ENCODE measurements around the gene RPP40.

RPP40 gene

GRCh38 chr6:4970739-4971395 is 33.0 kb downstream of the RPP40 start:
- no peak for DNase-seq (ENCODE audit: low read depth in 2 of 2)

GRCh38 chr6:4969609-4970285 is 34.1 kb downstream of the RPP40 start:
- DNase-seq (ENCODE audit: low read depth in 2 of 2) = no peak

GRCh38 chr6:4967301-4968030 is 36.4 kb downstream of the RPP40 start:
- no peak for DNase-seq (ENCODE audit: low read depth in 2 of 2)

GRCh38 chr6:4965562-4966389 is 38.1 kb downstream of the RPP40 start:
- DNase-seq (ENCODE audit: low read depth in 2 of 2) = no peak

- no peak for DNase-seq (ENCODE audit: low read depth in 2 of 2)
Observed at GRCh38 chr6:4964675-4965561, 38.9 kb downstream of the RPP40 start.

GRCh38 chr6:4962905-4963304 is 40.9 kb downstream of the RPP40 start:
- no peak for DNase-seq (ENCODE audit: low read depth in 2 of 2)

GRCh38 chr6:4961322-4962168 is 42.3 kb downstream of the RPP40 start:
- no peak for DNase-seq (ENCODE audit: low read depth in 2 of 2)

- DNase-seq (ENCODE audit: low read depth in 2 of 2) = no peak
Observed at GRCh38 chr6:4958624-4959023, 45.2 kb downstream of the RPP40 start.

GRCh38 chr6:4957521-4958231 is 46.2 kb downstream of the RPP40 start:
- DNase-seq (ENCODE audit: low read depth in 2 of 2) = no peak

GRCh38 chr6:4956625-4957024 is 47.2 kb downstream of the RPP40 start:
- no peak for DNase-seq (ENCODE audit: low read depth in 2 of 2)

GRCh38 chr6:4953440-4953839 is 50.4 kb downstream of the RPP40 start:
- no peak for DNase-seq (ENCODE audit: low read depth in 2 of 2)

GRCh38 chr6:4950836-4951533 is 52.9 kb downstream of the RPP40 start:
- DNase-seq (ENCODE audit: low read depth in 2 of 2) = no peak

GRCh38 chr6:4950076-4950475 is 53.8 kb downstream of the RPP40 start:
- no peak for DNase-seq (ENCODE audit: low read depth in 2 of 2)

- no peak for DNase-seq (ENCODE audit: low read depth in 2 of 2)
Observed at GRCh38 chr6:4948781-4949450, 54.9 kb downstream of the RPP40 start.

- no peak for DNase-seq (ENCODE audit: low read depth in 2 of 2)
Observed at GRCh38 chr6:4947716-4948115, 56.1 kb downstream of the RPP40 start.

GRCh38 chr6:4946521-4946920 is 57.3 kb downstream of the RPP40 start:
- DNase-seq (ENCODE audit: low read depth in 2 of 2) = no peak

Data from stimulated activated CD8-positive, alpha-beta memory T cell treated with anti-CD3 and anti-CD28 coated beads, Interleukin-2, amount 100 ng/mL, for 48 hours (primary cell).